HG03469 (cell line): ENCODE data around the gene MAP2K3.

ENCODE experiments used
- ATAC-seq: cut with Tn5 transposase; IDR thresholded peaks from one replicate; pipeline ENCODE4 v1.9.1; 2021; ENCODE audit warnings: mild to moderate bottlenecking, moderate library complexity, moderate number of reproducible peaks; ENCODE audit not compliant: unreplicated experiment

The MAP2K3 gene

DNA sequence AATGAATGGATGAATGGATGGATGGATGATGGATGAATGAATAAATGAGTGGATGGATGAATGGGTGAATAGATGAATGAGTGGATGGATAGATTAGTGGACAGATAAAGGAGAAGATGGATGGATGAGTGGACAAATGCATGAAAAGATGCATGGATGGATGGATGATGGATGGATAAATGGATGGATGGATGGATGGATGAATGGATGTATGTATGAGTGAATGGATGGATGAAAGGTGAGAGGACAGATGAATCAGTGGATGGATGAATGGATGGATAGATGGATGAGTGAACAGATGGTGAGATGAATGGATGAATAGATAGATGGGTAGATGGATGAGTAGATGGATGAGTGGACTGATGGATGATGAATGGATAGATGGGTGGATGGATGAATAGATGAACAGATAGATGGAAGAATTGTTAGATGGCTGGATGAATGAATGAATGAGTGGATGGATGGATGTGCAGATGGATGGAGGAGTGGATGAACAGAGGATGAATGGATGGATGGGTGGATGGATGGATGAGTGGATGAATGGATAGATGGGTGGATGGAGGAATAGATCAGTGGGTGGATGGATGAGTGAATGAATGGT lies 77.9 kb downstream of the MAP2K3 start:
- no peak for ATAC-seq

DNA sequence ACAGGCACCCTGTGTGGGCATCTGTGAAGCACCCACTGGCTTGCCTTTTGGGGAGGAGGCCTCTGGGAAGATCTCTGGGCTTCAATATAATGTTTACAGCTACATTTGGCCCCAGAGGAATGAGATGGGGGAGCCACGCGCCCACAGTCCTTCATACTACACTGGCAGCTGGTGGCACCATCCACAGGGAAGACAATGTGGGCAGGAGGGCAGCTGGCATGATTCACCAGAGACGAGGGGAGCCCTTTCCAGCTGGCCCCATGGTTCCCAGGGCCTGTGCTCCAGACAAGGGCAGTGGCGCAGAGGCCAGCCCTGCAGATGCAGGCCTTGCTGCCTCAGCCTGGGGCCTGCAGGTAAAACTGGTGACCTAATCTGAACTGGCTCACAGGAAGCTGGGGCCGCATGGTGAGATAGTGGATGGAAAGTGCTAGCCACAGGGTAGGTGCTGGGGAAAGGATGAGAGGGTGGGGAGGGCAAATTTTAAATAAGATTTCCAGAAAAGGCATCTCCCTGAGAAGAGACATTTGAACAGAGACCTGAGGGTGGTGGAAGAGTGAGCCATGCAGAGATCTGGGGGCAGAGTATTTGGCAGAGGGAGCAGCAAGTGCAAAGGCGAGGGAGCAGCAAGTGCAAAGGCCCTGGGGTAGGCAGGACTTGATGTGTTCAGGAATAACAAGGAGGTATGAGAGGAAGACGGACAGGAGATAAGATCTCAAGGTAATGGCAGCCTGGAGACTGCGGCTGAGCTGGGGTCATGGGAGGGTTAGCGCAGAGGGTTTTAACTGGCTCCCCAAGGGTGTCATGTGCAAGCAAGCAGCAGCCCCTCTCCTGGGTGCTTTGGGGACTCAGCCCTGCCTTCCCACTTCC lies 79.5 kb downstream of the MAP2K3 start:
- ATAC-seq, result no peak
